ENCODE results near the gene ZNF691.
"Not testable (repeated sequence)": the region's sequence is repeated elsewhere in the genome, so short reads cannot be mapped to it uniquely, and the experiment has no call there.

- not testable (repeated sequence) for TF ChIP-seq POLR2AphosphoS5 (IDR thresholded peaks at IDR 0.05; ENCODE audit: low read depth, low read length)
- TF ChIP-seq, protein P1, sequence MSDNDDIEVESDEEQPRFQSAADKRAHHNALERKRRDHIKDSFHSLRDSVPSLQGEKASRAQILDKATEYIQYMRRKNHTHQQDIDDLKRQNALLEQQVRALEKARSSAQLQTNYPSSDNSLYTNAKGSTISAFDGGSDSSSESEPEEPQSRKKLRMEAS (IDR thresholded peaks at IDR 0.05; ENCODE audit: low read depth), result not testable (repeated sequence)
Measured at GRCh38 chr1:42873108-42873507, 26.7 kb downstream of the ZNF691 start.
